GM23338 (cell line): ENCODE data around the gene TYRO3.

Experiments used
- CREB1 ChIP-seq: fragments of 250-450 bp; sonication (Bioruptor Pico); IDR thresholded peaks from 2 replicates; pipeline ENCODE4 v1.5.0; 2020; ENCODE audit warnings: low read depth, mild to moderate bottlenecking, moderate library complexity
- EZH2 ChIP-seq: fragments of 200-600 bp; sonication (generic); IDR thresholded peaks from one replicate; pipeline ENCODE4 v1.8.0; 2017; ENCODE audit warnings: antibody characterized with exemption, mild to moderate bottlenecking, low read depth; ENCODE audit not compliant: unreplicated experiment
- EZH2phosphoT487 ChIP-seq: fragments of 200-600 bp; sonication (generic); IDR thresholded peaks from one replicate; pipeline ENCODE4 v1.8.1; 2018; ENCODE audit warnings: antibody characterized with exemption; ENCODE audit not compliant: unreplicated experiment
- JUNB ChIP-seq: IDR thresholded peaks from one replicate; pipeline ENCODE4 v1.6.1; 2016; ENCODE audit warnings: antibody characterized with exemption; ENCODE audit not compliant: unreplicated experiment
- NANOG ChIP-seq: IDR thresholded peaks from 2 replicates; pipeline ENCODE4 v1.6.1; 2016; ENCODE audit warnings: antibody characterized with exemption, borderline replicate concordance
- POLR2AphosphoS5 ChIP-seq: IDR thresholded peaks from 2 replicates; pipeline ENCODE4 v1.6.1; 2016; ENCODE audit warnings: antibody characterized with exemption, low read depth
- ZNF114 ChIP-seq: fragments of 250-450 bp; sonication (Bioruptor Pico); IDR thresholded peaks from 2 replicates; pipeline ENCODE4 v1.5.0; 2020; ENCODE audit warnings: mild to moderate bottlenecking, moderate library complexity
- ZNF331 ChIP-seq: fragments of 250-450 bp; sonication (Bioruptor Pico); IDR thresholded peaks from 2 replicates; pipeline ENCODE4 v1.5.0; 2020; ENCODE audit warnings: low read depth, mild to moderate bottlenecking, moderate library complexity
- TF ChIP-seq, protein P1 (sequence below), 2 experiments: fragments of 200-600 bp in 1 of 2; sonication (generic) in 1 of 2; conservative IDR thresholded peaks; 2 replicates each; pipeline versions ENCODE4 v1.5.1 to v1.6.1; 2016 to 2017; ENCODE audit warnings: antibody characterized with exemption in 2 of 2, low read depth in 2 of 2, mild to moderate bottlenecking in 2 of 2, moderate library complexity in 1 of 2
- TF ChIP-seq, protein P2 (sequence below): IDR thresholded peaks from one replicate; pipeline ENCODE4 v1.6.1; 2018; ENCODE audit warnings: antibody characterized with exemption; ENCODE audit not compliant: unreplicated experiment
- TF ChIP-seq, protein P3 (sequence below): IDR thresholded peaks from 2 replicates; pipeline ENCODE4 v1.6.1; 2016; ENCODE audit warnings: antibody characterized with exemption

DNA sequence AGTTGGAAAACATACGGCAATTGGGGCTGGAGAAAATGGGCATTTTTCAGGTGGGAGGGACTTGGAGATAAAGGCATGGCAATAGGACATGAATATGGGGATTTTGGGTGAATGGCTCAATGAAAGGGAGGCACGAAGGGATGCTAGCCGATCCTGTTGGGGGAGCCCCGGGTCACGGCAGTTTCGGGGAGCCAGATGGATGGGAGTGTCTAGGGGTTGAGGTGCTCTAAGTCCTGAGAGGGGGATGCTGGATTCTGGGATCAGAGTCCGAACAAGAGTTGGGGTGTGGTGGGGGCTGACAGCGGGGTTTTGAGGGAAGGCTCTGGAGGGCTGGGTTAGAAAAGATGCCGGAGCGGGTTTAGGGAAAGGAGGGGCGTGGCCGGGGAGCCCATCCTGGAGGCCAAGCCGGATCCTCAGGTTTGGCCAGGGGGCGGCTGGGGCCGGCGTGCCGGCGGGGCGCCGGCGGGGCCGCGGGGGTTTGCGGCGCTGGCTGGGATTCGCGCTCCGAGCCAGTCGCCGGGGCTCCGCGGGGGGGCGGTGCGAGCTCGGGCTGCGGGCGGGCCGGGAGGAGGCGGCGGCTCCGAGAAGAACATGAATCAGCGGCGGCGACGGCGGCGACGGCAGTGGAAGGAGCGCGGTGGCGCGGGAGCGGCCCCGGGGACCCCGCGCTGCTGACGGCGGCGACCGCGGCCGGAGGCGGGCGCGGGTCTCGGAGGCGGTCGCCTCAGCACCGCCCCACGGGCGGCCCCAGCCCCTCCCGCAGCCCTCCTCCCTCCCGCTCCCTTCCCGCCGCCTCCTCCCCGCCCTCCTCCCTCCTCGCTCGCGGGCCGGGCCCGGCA is at the start of gene TYRO3:
- TF ChIP-seq, protein P1, sequence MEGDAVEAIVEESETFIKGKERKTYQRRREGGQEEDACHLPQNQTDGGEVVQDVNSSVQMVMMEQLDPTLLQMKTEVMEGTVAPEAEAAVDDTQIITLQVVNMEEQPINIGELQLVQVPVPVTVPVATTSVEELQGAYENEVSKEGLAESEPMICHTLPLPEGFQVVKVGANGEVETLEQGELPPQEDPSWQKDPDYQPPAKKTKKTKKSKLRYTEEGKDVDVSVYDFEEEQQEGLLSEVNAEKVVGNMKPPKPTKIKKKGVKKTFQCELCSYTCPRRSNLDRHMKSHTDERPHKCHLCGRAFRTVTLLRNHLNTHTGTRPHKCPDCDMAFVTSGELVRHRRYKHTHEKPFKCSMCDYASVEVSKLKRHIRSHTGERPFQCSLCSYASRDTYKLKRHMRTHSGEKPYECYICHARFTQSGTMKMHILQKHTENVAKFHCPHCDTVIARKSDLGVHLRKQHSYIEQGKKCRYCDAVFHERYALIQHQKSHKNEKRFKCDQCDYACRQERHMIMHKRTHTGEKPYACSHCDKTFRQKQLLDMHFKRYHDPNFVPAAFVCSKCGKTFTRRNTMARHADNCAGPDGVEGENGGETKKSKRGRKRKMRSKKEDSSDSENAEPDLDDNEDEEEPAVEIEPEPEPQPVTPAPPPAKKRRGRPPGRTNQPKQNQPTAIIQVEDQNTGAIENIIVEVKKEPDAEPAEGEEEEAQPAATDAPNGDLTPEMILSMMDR (conservative IDR thresholded peaks at IDR 0.05; ENCODE audit: low read depth in 2 of 2), result no peak; a peak in 1 of 4 replicates
- TF ChIP-seq, protein P2, sequence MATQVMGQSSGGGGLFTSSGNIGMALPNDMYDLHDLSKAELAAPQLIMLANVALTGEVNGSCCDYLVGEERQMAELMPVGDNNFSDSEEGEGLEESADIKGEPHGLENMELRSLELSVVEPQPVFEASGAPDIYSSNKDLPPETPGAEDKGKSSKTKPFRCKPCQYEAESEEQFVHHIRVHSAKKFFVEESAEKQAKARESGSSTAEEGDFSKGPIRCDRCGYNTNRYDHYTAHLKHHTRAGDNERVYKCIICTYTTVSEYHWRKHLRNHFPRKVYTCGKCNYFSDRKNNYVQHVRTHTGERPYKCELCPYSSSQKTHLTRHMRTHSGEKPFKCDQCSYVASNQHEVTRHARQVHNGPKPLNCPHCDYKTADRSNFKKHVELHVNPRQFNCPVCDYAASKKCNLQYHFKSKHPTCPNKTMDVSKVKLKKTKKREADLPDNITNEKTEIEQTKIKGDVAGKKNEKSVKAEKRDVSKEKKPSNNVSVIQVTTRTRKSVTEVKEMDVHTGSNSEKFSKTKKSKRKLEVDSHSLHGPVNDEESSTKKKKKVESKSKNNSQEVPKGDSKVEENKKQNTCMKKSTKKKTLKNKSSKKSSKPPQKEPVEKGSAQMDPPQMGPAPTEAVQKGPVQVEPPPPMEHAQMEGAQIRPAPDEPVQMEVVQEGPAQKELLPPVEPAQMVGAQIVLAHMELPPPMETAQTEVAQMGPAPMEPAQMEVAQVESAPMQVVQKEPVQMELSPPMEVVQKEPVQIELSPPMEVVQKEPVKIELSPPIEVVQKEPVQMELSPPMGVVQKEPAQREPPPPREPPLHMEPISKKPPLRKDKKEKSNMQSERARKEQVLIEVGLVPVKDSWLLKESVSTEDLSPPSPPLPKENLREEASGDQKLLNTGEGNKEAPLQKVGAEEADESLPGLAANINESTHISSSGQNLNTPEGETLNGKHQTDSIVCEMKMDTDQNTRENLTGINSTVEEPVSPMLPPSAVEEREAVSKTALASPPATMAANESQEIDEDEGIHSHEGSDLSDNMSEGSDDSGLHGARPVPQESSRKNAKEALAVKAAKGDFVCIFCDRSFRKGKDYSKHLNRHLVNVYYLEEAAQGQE, result no peak
- TF ChIP-seq POLR2AphosphoS5 (no peak), CREB1 (CRISPR knock-in tag) (no peak), EZH2phosphoT487 (no peak), EZH2 (no peak), JUNB (no peak), ZNF114 (CRISPR knock-in tag) (no peak), ZNF331 (no peak), NANOG (no peak)
- TF ChIP-seq, protein P3, sequence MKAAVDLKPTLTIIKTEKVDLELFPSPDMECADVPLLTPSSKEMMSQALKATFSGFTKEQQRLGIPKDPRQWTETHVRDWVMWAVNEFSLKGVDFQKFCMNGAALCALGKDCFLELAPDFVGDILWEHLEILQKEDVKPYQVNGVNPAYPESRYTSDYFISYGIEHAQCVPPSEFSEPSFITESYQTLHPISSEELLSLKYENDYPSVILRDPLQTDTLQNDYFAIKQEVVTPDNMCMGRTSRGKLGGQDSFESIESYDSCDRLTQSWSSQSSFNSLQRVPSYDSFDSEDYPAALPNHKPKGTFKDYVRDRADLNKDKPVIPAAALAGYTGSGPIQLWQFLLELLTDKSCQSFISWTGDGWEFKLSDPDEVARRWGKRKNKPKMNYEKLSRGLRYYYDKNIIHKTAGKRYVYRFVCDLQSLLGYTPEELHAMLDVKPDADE, result no peak
